Esophagus squamous epithelium (tissue), 5 donors: ENCODE data around the gene EIF5A2. TPM values are rescaled to one million over a fixed set of nuclear protein-coding genes. Genes with fewer than 3 reads are reported as not detected.

ENCODE experiments used
- DNase-seq: peaks from one replicate; lab custom pipeline; 2025; lab: John Stamatoyannopoulos, UW
- H3K27ac ChIP-seq, 4 donors: fragments of 200-600 bp; sonication (generic); one replicate each; pipeline ENCODE4 v1.5.1; 2016 to 2019; ENCODE audit warnings: mild to moderate bottlenecking in 1 of 4
- H3K27me3 ChIP-seq, 4 donors: fragments of 200-600 bp; sonication (generic); 1 replicate in 3 of 4; 2 replicates in 1 of 4; pipeline versions ENCODE4 v1.5.1 to v1.6.0; 2017 to 2021; ENCODE audit warnings: antibody characterized with exemption in 1 of 4
- H3K36me3 ChIP-seq, 3 donors: fragments of 200-600 bp; sonication (generic); one replicate each; pipeline ENCODE4 v1.5.1; 2016 to 2019
- H3K4me1 ChIP-seq, 3 donors: fragments of 200-600 bp; sonication (generic); one replicate each; pipeline ENCODE4 v1.5.1; 2017 to 2019
- H3K4me3 ChIP-seq, 4 donors: fragments of 200-600 bp; sonication (generic); 1 replicate in 3 of 4; 2 replicates in 1 of 4; pipeline ENCODE4 v1.5.1; 2016 to 2019; ENCODE audit warnings: mild to moderate bottlenecking in 2 of 4, moderate library complexity in 1 of 4
- H3K9me3 ChIP-seq, 3 donors: fragments of 200-600 bp; sonication (generic); one replicate each; pipeline ENCODE4 v1.5.1; 2016 to 2019
- CTCF ChIP-seq, 6 experiments: fragments of 450-650 bp in 4 of 6; fragments of 200-600 bp in 2 of 6; sonication (generic) in 2 of 6; IDR thresholded peaks; one replicate each; pipeline ENCODE4 v1.5.1; 2016 to 2019; ENCODE audit warnings: antibody characterized with exemption in 6 of 6, mild to moderate bottlenecking in 4 of 6, moderate library complexity in 4 of 6
- POLR2A ChIP-seq, 4 donors: fragments of 450-650 bp; IDR thresholded peaks; one replicate each; pipeline ENCODE4 v1.6.1; 2017; ENCODE audit warnings: antibody characterized with exemption in 4 of 4, mild to moderate bottlenecking in 4 of 4, moderate library complexity in 3 of 4
- WGBS, 2 donors: methylation state at CpG; one replicate each; pipeline ENCODE4 v1.1.5; 2018; 5-methylcytosine and 5-hydroxymethylcytosine counted together
- intact Hi-C: fragments of 100-400 bp; cut with DNase I; formaldehyde crosslinking; loops from one replicate; pipeline ENCODE4 v1.15.0; 2022
- total RNA-seq, 4 donors: library from RNA; depleted of rRNA; stranded (reverse); fragments of >200 nt; gene quantifications; one replicate each; pipeline ENCODE4 v1.1.0, GENCODE V29; 2016
- donor health status: DM: yes; HTN: yes; CAD: no.

Gene EIF5A2
- 1 to 10 TPM; 2.3 to 6.0 (median 2.6) TPM for total RNA-seq

DNA sequence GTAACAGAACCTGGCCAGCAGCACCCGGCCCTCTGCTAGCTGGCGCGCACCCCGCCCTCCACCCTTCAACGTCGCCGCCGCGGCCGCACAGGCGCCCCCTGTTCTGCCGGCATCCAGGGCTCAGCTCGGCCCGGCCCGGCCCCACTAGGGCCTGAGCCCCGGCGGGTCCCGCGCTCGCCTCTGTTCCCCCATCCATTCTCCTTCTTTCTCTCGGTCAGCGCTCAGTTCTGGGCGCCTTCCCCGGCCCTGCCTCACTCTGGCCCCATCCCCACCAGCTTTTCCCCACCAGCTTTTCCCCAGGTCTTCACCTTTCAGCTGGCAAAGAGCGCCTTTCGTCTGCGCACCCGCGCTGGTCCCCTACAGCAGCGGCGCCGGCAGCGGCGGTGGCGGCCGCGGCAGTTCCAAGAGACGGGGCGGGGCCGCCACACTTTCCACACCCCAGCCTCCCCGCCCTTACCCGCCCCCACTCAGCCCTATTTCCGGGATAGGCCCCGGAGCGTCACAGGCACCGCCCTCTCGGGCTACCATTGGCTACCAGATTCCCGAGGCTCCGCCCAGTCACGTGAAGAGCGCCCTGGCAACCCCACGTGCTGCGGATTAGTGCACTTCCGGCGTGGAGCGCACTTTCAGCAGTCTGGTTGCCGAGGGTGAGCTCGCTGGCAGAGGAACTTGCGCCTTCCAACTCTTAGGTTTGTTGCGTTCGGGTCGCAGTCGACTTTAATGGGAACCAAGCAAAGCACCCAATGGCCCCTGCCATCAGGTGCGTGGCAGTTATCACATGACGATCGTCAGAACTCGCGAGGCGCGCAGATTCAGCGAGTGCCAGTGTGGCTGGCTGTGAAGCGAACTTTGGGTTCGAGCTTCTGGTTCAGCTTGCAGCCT is at the start of gene EIF5A2:
Gene EIF5A2, minus strand, starts transcription at position 403 of the 882 bp plus-strand sequence. CDS start 831 bp downstream, outside the sequence.
- Histone ChIP-seq H3K27ac (peak within 1 kb of the TSS; percentile 32 to 82 (median 58)), H3K9me3 (peaks cover 0 to 15% (median 15%) of the 10 kb centered on the region in 3 donors), H3K4me1 (peaks cover 7 to 30% (median 15%) of the 10 kb centered on the region in 3 donors), H3K36me3 (no peaks in the 10 kb centered on the region), H3K4me3 (peak within 1 kb of the TSS; percentile 52 to 84 (median 62)), H3K27me3 (peaks cover 0 to 11% (median 0%) of the 10 kb centered on the region in 4 donors)
- WGBS, 2 donors = 8 to 39% methylated on average over 8 to 28 of the region's 73 CpGs
- intact Hi-C loops = no loop called here
- DNase-seq = peak; percentile 62
- TF ChIP-seq POLR2A (IDR thresholded peaks at IDR 0.05) (peak in 2 of 4 donors; percentile 29 to 66), CTCF (IDR thresholded peaks at IDR 0.05) (no peak)

DNA sequence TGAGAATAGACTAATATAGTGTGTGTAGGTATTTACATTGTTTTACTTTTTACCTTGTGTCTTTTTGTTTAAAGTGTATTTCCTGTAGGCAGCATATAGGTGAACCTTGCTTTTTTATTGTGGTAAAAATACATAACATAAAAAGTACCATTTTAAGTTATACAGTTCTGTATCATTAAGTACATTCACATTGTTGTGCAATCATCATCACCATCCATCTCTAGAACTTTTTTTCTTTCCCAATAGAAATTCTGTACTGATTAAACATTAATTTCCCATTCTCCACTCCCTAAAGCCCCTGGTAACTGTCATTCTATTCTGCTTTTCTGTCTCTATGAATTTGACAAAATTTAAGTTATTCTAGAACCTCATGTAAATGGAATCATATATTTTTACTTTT is 48.2 kb upstream of the EIF5A2 start:
- intact Hi-C loops = no loop called here
- no peaks in the 10 kb centered on the region for H3K36me3 ChIP-seq
- peaks cover 0 to 8% (median 0%) of the 10 kb centered on the region in 4 donors for H3K27me3 ChIP-seq
- no peak for TF ChIP-seq CTCF (IDR thresholded peaks at IDR 0.05)
- no peak for TF ChIP-seq POLR2A (IDR thresholded peaks at IDR 0.05)
- DNase-seq = no peak
- H3K4me1 ChIP-seq = no peaks in the 10 kb centered on the region
- no peak overlapping the region for H3K27ac ChIP-seq
- H3K9me3 ChIP-seq = no peaks in the 10 kb centered on the region
- no peak overlapping the region for H3K4me3 ChIP-seq

DNA sequence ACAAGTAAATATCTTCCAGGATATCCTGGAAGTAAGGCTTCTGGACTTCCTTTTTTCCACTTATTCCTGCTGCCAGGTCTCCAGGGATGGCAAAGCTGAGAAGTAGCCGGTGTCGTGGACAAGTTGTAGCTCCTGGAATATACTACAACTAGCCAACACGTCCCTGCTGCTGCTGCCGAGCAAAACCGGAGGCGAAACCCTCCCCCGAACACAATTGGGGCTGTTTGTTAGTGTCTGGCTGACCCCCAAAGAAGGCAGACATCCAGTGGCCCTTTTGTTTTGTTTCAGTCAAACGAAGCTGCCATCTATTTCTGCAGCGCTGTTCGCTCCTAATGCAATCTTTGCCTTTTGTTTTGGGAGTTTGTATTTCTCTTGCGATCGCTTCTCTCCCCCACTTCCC is 45.3 kb upstream of the EIF5A2 start:
- H3K27ac ChIP-seq = no peak overlapping the region
- H3K27me3 ChIP-seq = peaks cover 0 to 8% (median 0%) of the 10 kb centered on the region in 4 donors
- 67 to 71% methylated on average over 12 of the region's 12 CpGs for WGBS, 2 donors
- H3K4me3 ChIP-seq = no peak overlapping the region
- H3K4me1 ChIP-seq = no peaks in the 10 kb centered on the region
- H3K9me3 ChIP-seq = no peaks in the 10 kb centered on the region
- TF ChIP-seq POLR2A (IDR thresholded peaks at IDR 0.05) (no peak), CTCF (IDR thresholded peaks at IDR 0.05) (no peak)
- H3K36me3 ChIP-seq = no peaks in the 10 kb centered on the region
- intact Hi-C loops = no loop called here
- no peak for DNase-seq

DNA sequence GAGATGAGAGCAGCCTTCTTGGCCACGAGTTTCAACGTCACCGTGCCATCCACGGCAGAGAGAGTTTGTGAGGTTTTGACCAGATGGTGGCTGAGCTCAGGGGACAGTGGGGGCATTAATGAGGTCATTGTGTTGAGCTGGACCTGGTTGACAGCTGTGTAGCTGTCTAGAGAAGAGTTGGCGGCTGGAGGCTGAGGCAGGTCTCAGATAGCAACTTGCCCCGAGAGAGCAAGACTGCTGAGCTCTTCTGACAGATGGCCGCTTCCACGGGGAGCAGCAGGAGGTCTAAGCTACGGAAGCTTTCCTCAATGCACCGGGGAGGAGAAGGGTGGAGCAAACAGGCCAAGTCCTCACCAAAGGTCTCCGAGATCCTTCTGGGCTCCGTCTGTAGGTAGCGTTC is 44.8 kb upstream of the EIF5A2 start:
- peaks cover 0 to 8% (median 0%) of the 10 kb centered on the region in 4 donors for H3K27me3 ChIP-seq
- intact Hi-C loops = no loop called here
- no peak for DNase-seq
- H3K4me3 ChIP-seq = no peak overlapping the region
- no peaks in the 10 kb centered on the region for H3K36me3 ChIP-seq
- no peaks in the 10 kb centered on the region for H3K4me1 ChIP-seq
- H3K9me3 ChIP-seq = no peaks in the 10 kb centered on the region
- H3K27ac ChIP-seq = no peak overlapping the region
- TF ChIP-seq CTCF (IDR thresholded peaks at IDR 0.05) (no peak), POLR2A (IDR thresholded peaks at IDR 0.05) (no peak)
- 79% methylated on average over 9 to 12 of the region's 13 CpGs for WGBS, 2 donors

GRCh38 chr3:170949211-170949610 is 40.8 kb upstream of the EIF5A2 start:
- no peaks in the 10 kb centered on the region for H3K4me1 ChIP-seq
- H3K36me3 ChIP-seq = no peaks in the 10 kb centered on the region
- WGBS, 2 donors = 66 to 68% methylated on average over 2 of the region's 2 CpGs
- no peaks in the 10 kb centered on the region for H3K27me3 ChIP-seq
- no peak overlapping the region for H3K27ac ChIP-seq
- no peaks in the 10 kb centered on the region for H3K9me3 ChIP-seq
- DNase-seq = no peak
- no peak overlapping the region for H3K4me3 ChIP-seq
- TF ChIP-seq POLR2A (IDR thresholded peaks at IDR 0.05) (no peak), CTCF (IDR thresholded peaks at IDR 0.05) (no peak)
- intact Hi-C loops = no loop called here
